ENCODE measurements around the gene RCAN2.

The RCAN2 gene

DNA sequence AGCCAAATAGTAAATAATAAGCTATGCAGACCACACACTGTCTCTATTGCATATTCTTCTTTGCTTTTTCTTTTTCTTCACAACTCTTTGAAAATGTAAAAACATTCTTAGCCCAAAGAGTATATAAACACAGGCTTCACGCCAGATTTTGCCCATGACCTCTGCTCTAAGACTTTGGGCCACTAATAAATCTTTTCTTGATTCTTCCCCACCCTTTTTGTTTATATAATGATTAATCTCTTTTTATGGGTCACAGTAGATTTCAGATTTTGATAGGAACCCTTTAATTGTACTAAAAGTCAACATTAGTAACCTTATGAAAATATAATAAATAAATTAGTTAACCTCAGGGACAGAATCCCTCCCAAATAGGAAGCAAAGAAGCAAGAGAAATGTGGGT lies 304.7 kb downstream of the RCAN2 start:
- H3K4me3 Mint-ChIP-seq: no peak overlapping the region
- no peaks in the 10 kb centered on the region for H3K4me1 Mint-ChIP-seq (ENCODE audit: low read depth)
- H3K9me3 Mint-ChIP-seq (ENCODE audit: low read depth): no peaks in the 10 kb centered on the region
- H3K36me3 Mint-ChIP-seq: no peaks in the 10 kb centered on the region
- no peak overlapping the region for H3K27ac Mint-ChIP-seq
- peaks cover 17% of the 10 kb centered on the region for H3K27me3 Mint-ChIP-seq

DNA sequence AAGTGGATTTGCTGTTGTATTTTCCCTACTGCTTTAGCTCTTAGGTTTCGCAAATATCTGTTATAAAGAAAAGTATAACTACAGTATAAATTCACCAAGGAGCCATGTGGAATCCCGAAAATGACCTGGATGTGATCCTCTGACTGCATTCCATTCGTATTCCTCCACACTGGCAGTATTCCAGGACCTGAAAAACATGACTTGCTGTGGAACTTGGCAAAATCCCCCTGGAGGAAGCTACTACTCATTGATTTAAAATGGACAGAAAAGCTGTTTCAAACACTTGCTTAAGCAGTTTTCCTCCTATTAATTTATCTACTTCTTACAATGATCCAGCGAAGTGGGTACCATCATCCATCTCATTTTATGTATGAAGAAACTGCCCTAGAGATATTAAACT lies 307.1 kb downstream of the RCAN2 start:
- Mint-ChIP-seq H3K27me3 (peaks cover 15% of the 10 kb centered on the region), H3K36me3 (no peaks in the 10 kb centered on the region), H3K4me1 (ENCODE audit: low read depth) (no peaks in the 10 kb centered on the region), H3K4me3 (no peak overlapping the region), H3K27ac (no peak overlapping the region), H3K9me3 (ENCODE audit: low read depth) (no peaks in the 10 kb centered on the region)

- Mint-ChIP-seq H3K36me3 (no peaks in the 10 kb centered on the region), H3K4me1 (ENCODE audit: low read depth) (peaks cover 9% of the 10 kb centered on the region), H3K4me3 (no peak overlapping the region), H3K27ac (no peak overlapping the region), H3K27me3 (no peaks in the 10 kb centered on the region), H3K9me3 (ENCODE audit: low read depth) (no peaks in the 10 kb centered on the region)
Measured at GRCh38 chr6:46175976-46176375, 315.3 kb downstream of the RCAN2 start.

DNA sequence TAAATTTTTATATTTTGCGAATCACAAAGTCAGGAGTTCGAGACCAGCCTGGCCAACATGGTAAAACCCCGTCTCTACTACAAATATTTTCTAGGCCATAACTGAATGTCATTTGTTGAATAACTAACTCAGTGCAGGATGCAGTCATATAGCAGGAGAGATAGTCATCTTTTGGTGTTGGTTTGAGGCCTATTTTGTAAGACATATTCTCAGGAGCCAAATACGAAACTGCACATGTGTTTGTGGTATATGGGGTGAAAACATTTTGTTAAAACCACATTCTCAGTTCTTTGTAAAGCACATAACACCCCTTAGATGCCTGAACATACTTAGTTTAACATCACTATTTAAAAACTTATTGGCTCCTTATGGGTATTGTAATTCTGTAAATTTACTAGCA lies 315.8 kb downstream of the RCAN2 start:
- Mint-ChIP-seq H3K27me3 (no peaks in the 10 kb centered on the region), H3K4me3 (no peak overlapping the region), H3K4me1 (ENCODE audit: low read depth) (peaks cover 10% of the 10 kb centered on the region), H3K36me3 (no peaks in the 10 kb centered on the region), H3K9me3 (ENCODE audit: low read depth) (no peaks in the 10 kb centered on the region), H3K27ac (no peak overlapping the region)

- H3K4me1 Mint-ChIP-seq (ENCODE audit: low read depth): peaks cover 15% of the 10 kb centered on the region
Measured at GRCh38 chr6:46174904-46175303, 316.3 kb downstream of the RCAN2 start.

DNA sequence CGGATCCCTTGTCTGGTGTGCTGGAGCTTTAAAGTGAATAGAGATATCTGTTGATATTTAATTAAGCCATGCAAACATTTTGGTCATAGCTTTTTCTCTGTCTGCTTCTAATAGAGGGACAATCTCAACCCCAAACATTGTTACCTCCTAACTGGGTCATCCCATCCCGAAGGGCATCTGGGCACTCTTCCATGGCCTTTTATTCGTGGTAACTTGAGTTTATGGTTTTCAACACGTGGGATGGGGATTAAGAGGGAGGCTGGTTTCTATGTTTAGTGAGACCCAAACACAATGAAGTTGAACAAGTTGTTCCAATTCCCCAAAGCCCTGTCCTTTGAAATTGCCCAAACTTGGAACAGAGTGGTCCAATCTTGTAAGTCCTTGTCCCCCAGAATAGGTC lies 319.1 kb downstream of the RCAN2 start:
- Mint-ChIP-seq H3K4me1 (ENCODE audit: low read depth) (peaks cover 16% of the 10 kb centered on the region), H3K36me3 (no peaks in the 10 kb centered on the region), H3K9me3 (ENCODE audit: low read depth) (no peaks in the 10 kb centered on the region), H3K4me3 (no peak overlapping the region), H3K27ac (no peak overlapping the region), H3K27me3 (peaks cover 8% of the 10 kb centered on the region)

More at GRCh38 chr6:46174904-46175303, 316.3 kb downstream of the RCAN2 start:
- H3K27me3 Mint-ChIP-seq: peaks cover 2% of the 10 kb centered on the region
- H3K4me3 Mint-ChIP-seq: no peak overlapping the region
- H3K9me3 Mint-ChIP-seq (ENCODE audit: low read depth): no peaks in the 10 kb centered on the region
- no peaks in the 10 kb centered on the region for H3K36me3 Mint-ChIP-seq
- no peak overlapping the region for H3K27ac Mint-ChIP-seq

Data from activated naive CD8-positive, alpha-beta T cell (primary cell).